HG02938 (cell line): Measurements from ENCODE around the gene DOCK2.
A peak's percentile ranks its signal among the peaks of the same experiment; 100 is the strongest.
"Not testable (repeated sequence)": the region's sequence is repeated elsewhere in the genome, so short reads cannot be mapped to it uniquely, and the experiment has no call there.

ENCODE experiments used
- ATAC-seq: cut with Tn5 transposase; IDR thresholded peaks from one replicate; pipeline ENCODE4 v1.9.1; 2021; ENCODE audit warnings: mild to moderate bottlenecking, moderate library complexity; ENCODE audit not compliant: unreplicated experiment

Gene DOCK2

GRCh38 chr5:169637549-169638121 is 560 bp downstream of the DOCK2 start:
- peak; percentile 63 for ATAC-seq

GRCh38 chr5:169641253-169641652 is 4.2 kb downstream of the DOCK2 start:
- ATAC-seq, result no peak

GRCh38 chr5:169646856-169647255 is 9.8 kb downstream of the DOCK2 start:
- peak; percentile 28 for ATAC-seq

- ATAC-seq, result peak; percentile 38
Observed at GRCh38 chr5:169647566-169647965, 10.5 kb downstream of the DOCK2 start.

GRCh38 chr5:169648725-169649310 is 11.7 kb downstream of the DOCK2 start:
- no peak for ATAC-seq

GRCh38 chr5:169649486-169649885 is 12.4 kb downstream of the DOCK2 start:
- ATAC-seq, result no peak

- ATAC-seq, result peak; percentile 52
Observed at GRCh38 chr5:169650701-169651331, 13.7 kb downstream of the DOCK2 start.

GRCh38 chr5:169651526-169651925 is 14.5 kb downstream of the DOCK2 start:
- no peak for ATAC-seq

- ATAC-seq, result no peak
Observed at GRCh38 chr5:169652057-169652456, 15.0 kb downstream of the DOCK2 start.

GRCh38 chr5:169653091-169653490 is 16.0 kb downstream of the DOCK2 start:
- ATAC-seq, result no peak

- no peak for ATAC-seq
Observed at GRCh38 chr5:169655353-169655752, 18.3 kb downstream of the DOCK2 start.

- peak; percentile 71 for ATAC-seq
Observed at GRCh38 chr5:169656125-169656901, 19.2 kb downstream of the DOCK2 start.

- no peak for ATAC-seq
Observed at GRCh38 chr5:169657127-169657526, 20.1 kb downstream of the DOCK2 start.

- not testable (repeated sequence) for ATAC-seq
Observed at GRCh38 chr5:169662451-169662850, 25.4 kb downstream of the DOCK2 start.

GRCh38 chr5:169663537-169663936 is 26.5 kb downstream of the DOCK2 start:
- ATAC-seq, result no peak

GRCh38 chr5:169666365-169666764 is 29.3 kb downstream of the DOCK2 start:
- no peak for ATAC-seq

- ATAC-seq, result no peak
Observed at GRCh38 chr5:169667896-169668674, 31.0 kb downstream of the DOCK2 start.

- no peak for ATAC-seq
Observed at GRCh38 chr5:169668732-169669131, 31.7 kb downstream of the DOCK2 start.

GRCh38 chr5:169670769-169671525 is 33.9 kb downstream of the DOCK2 start:
- ATAC-seq, result peak; percentile 98

GRCh38 chr5:169682026-169682425 is 45.0 kb downstream of the DOCK2 start:
- ATAC-seq, result no peak
